Neural progenitor cell (in vitro differentiated cells): Measurements from ENCODE around the gene WDR37. TPM values are rescaled to one million over a fixed set of nuclear protein-coding genes. Genes with fewer than 3 reads are reported as not detected.

ENCODE experiments used
- DNase-seq: peaks from one replicate; pipeline ENCODE4 v3.0.0-alpha.2; 2016; ENCODE audit warnings: low spot score
- H2AFZ ChIP-seq: fragments of 200-600 bp; sonication (generic); replicated peaks from 2 replicates; pipeline ENCODE4 v1.6.1; 2016; ENCODE audit warnings: antibody characterized with exemption
- H3F3A ChIP-seq: fragments of 200-600 bp; sonication (generic); 2 replicates; pipeline ENCODE4 v1.6.1; 2016; ENCODE audit warnings: antibody characterized with exemption, low read depth
- H3K27ac ChIP-seq: fragments of 200-600 bp; sonication (generic); 2 replicates; pipeline ENCODE4 v1.5.1; 2016; ENCODE audit warnings: mild to moderate bottlenecking
- H3K27me3 ChIP-seq: fragments of 200-600 bp; sonication (generic); 2 replicates; pipeline ENCODE4 v1.6.1; 2016; ENCODE audit warnings: mild to moderate bottlenecking, moderate library complexity
- H3K36me3 ChIP-seq: fragments of 200-600 bp; sonication (generic); 2 replicates; pipeline ENCODE4 v1.5.1; 2016
- H3K4me1 ChIP-seq: fragments of 200-600 bp; sonication (generic); 2 replicates; pipeline ENCODE4 v1.6.1; 2016; ENCODE audit warnings: mixed run types
- H3K4me2 ChIP-seq: fragments of 200-600 bp; sonication (generic); 2 replicates; pipeline ENCODE4 v1.6.1; 2016
- H3K4me3 ChIP-seq: fragments of 200-600 bp; sonication (generic); 2 replicates; pipeline ENCODE4 v1.5.1; 2016
- H3K79me2 ChIP-seq: fragments of 200-600 bp; sonication (generic); 2 replicates; pipeline ENCODE4 v1.6.1; 2016; ENCODE audit warnings: low read depth
- H3K9ac ChIP-seq: fragments of 200-600 bp; sonication (generic); 2 replicates; pipeline ENCODE4 v1.6.1; 2016
- H3K9me3 ChIP-seq: fragments of 200-600 bp; sonication (generic); 2 replicates; pipeline ENCODE4 v1.5.1; 2016; ENCODE audit warnings: low read depth
- H4K20me1 ChIP-seq: fragments of 200-600 bp; sonication (generic); 2 replicates; pipeline ENCODE4 v1.6.1; 2016; ENCODE audit warnings: low read depth
- H3K27ac Mint-ChIP-seq: 3 replicates; pipeline ENCODE4 v1.8.0; 2021; ENCODE audit warnings: mixed read lengths
- H3K27me3 Mint-ChIP-seq: 2 replicates; pipeline ENCODE4 v1.8.0; 2022; ENCODE audit warnings: low read depth, mild to moderate bottlenecking, inconsistent platforms, moderate library complexity, mixed read lengths; ENCODE audit not compliant: insufficient read depth
- H3K36me3 Mint-ChIP-seq: 3 replicates; pipeline ENCODE4 v1.8.0; 2021; ENCODE audit warnings: mixed read lengths
- H3K4me1 Mint-ChIP-seq: 3 replicates; pipeline ENCODE4 v1.8.0; 2021; ENCODE audit warnings: mixed read lengths
- H3K4me3 Mint-ChIP-seq: 3 replicates; pipeline ENCODE4 v1.8.0; 2021; ENCODE audit warnings: mild to moderate bottlenecking, moderate library complexity, mixed read lengths
- H3K9me3 Mint-ChIP-seq: 3 replicates; pipeline ENCODE4 v1.8.0; 2020; ENCODE audit warnings: mixed read lengths
- CTCF ChIP-seq: fragments of 200-600 bp; sonication (generic); IDR thresholded peaks from 2 replicates; pipeline ENCODE4 v1.5.1; 2017; ENCODE audit warnings: antibody characterized with exemption, mild to moderate bottlenecking
- EZH2 ChIP-seq: fragments of 200-600 bp; sonication (generic); IDR thresholded peaks from 2 replicates; pipeline ENCODE4 v1.6.1; 2017; ENCODE audit warnings: antibody characterized with exemption, mild to moderate bottlenecking, moderate library complexity
- EZH2phosphoT487 ChIP-seq: fragments of 200-600 bp; sonication (generic); IDR thresholded peaks from 2 replicates; pipeline ENCODE4 v1.6.1; 2017; ENCODE audit warnings: antibody characterized with exemption
- total RNA-seq: library from RNA; depleted of rRNA; stranded (reverse); fragments of >200 nt; gene quantifications from 2 replicates; pipeline ENCODE4 v1.2.3, GENCODE V29; 2015; ENCODE audit warnings: low replicate concordance

Gene WDR37
- total RNA-seq, 1 donor from 2014 or later = 14.7 TPM

- Mint-ChIP-seq H3K27ac (no peak overlapping the region), H3K4me1 (peaks cover 4% of the 10 kb centered on the region)
These were observed 85.5 kb downstream of the WDR37 start for GRCh38 chr10:1141701-1142100.

GRCh38 chr10:1142596-1142995 is 86.4 kb downstream of the WDR37 start:
- Histone ChIP-seq H3F3A (no peaks in the 10 kb centered on the region), H2AFZ (no peak overlapping the region), H3K4me2 (no peak overlapping the region), H3K4me3 (no peak overlapping the region), H4K20me1 (no peaks in the 10 kb centered on the region), H3K27ac (no peak overlapping the region), H3K9me3 (peaks cover 8% of the 10 kb centered on the region), H3K36me3 (peaks cover 5% of the 10 kb centered on the region), H3K27me3 (no peaks in the 10 kb centered on the region), H3K79me2 (no peaks in the 10 kb centered on the region), H3K9ac (no peak overlapping the region), H3K4me1 (peaks cover 6% of the 10 kb centered on the region)
- Mint-ChIP-seq H3K27ac (no peak overlapping the region), H3K27me3 (peaks cover 6% of the 10 kb centered on the region), H3K36me3 (no peaks in the 10 kb centered on the region), H3K4me1 (peaks cover 4% of the 10 kb centered on the region), H3K4me3 (no peak overlapping the region), H3K9me3 (peaks cover 28% of the 10 kb centered on the region)
- peak; percentile 32 for DNase-seq
- TF ChIP-seq EZH2 = no peak
- TF ChIP-seq CTCF = peak; percentile 53

More at GRCh38 chr10:1141701-1142100, 85.5 kb downstream of the WDR37 start:
- TF ChIP-seq EZH2 = no peak
- no peak for TF ChIP-seq CTCF
- Mint-ChIP-seq H3K36me3 (no peaks in the 10 kb centered on the region), H3K9me3 (peaks cover 25% of the 10 kb centered on the region), H3K27me3 (peaks cover 4% of the 10 kb centered on the region), H3K4me3 (no peak overlapping the region)
- peaks cover 5% of the 10 kb centered on the region for H3K36me3 ChIP-seq
- no peak overlapping the region for H3K4me2 ChIP-seq
- H3K79me2 ChIP-seq = no peaks in the 10 kb centered on the region
- peaks cover 6% of the 10 kb centered on the region for H3K4me1 ChIP-seq
- no peaks in the 10 kb centered on the region for H3F3A ChIP-seq
- H3K9me3 ChIP-seq = peaks cover 8% of the 10 kb centered on the region
- H4K20me1 ChIP-seq = no peaks in the 10 kb centered on the region
- no peak overlapping the region for H3K9ac ChIP-seq
- no peaks in the 10 kb centered on the region for H3K27me3 ChIP-seq
- H3K4me3 ChIP-seq = no peak overlapping the region
- no peak overlapping the region for H2AFZ ChIP-seq
- no peak overlapping the region for H3K27ac ChIP-seq
- no peak for DNase-seq

GRCh38 chr10:1147810-1148209 is 91.6 kb downstream of the WDR37 start:
- peaks cover 18% of the 10 kb centered on the region for H3K27me3 Mint-ChIP-seq
- no peaks in the 10 kb centered on the region for H3K36me3 Mint-ChIP-seq
- H3K4me1 Mint-ChIP-seq = peaks cover 9% of the 10 kb centered on the region
- H3K36me3 ChIP-seq = peaks cover 5% of the 10 kb centered on the region
- DNase-seq = no peak
- H3K4me2 ChIP-seq = no peak overlapping the region
- H2AFZ ChIP-seq = no peak overlapping the region
- H3K9me3 Mint-ChIP-seq = peaks cover 12% of the 10 kb centered on the region
- no peak overlapping the region for H3K4me3 ChIP-seq
- no peak overlapping the region for H3K4me3 Mint-ChIP-seq
- H3K79me2 ChIP-seq = no peaks in the 10 kb centered on the region
- TF ChIP-seq CTCF (no peak), EZH2phosphoT487 (no peak), EZH2 (no peak)
- H3K27ac Mint-ChIP-seq = no peak overlapping the region
- H4K20me1 ChIP-seq = no peaks in the 10 kb centered on the region
- no peaks in the 10 kb centered on the region for H3F3A ChIP-seq
- H3K4me1 ChIP-seq = no peaks in the 10 kb centered on the region
- H3K27ac ChIP-seq = no peak overlapping the region
- H3K9ac ChIP-seq = no peak overlapping the region
- H3K9me3 ChIP-seq = peaks cover 8% of the 10 kb centered on the region
- no peaks in the 10 kb centered on the region for H3K27me3 ChIP-seq
